Measurements from ENCODE around the gene APOM.

Gene APOM

DNA sequence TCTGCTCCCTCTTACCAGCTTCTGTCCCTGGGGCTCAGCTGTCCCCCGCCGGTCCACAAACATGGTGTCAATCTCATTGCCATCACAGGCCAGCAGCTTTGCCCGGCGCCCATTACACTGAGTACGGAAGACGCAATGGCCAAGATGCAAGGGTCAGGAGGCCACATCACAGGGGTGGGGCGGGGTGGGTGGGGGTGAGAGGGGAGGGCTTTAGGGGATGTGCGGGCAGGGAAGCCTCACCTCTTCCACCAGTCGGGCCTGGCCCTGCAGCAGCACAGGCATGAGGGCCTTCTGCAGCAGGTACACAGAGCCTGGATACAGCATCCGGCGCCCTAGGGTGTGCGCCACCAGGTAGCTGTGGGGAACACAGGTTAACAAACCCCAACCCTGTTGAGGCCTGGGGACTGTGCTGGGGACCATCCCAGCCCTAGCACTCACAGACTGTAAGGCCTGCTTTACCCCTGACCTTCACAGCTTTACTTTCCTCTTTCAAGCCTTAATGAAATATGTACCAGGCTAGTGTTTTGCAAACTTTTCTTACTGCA lies 35.9 kb downstream of the APOM start:
- H3K4me3 ChIP-seq (ENCODE audit: low read depth, low read length): no peak overlapping the region
- DNase-seq (ENCODE audit: low read depth): no peak
- TF ChIP-seq POLR2A (IDR thresholded peaks at IDR 0.05; ENCODE audit: extremely low read depth, insufficient read length) (no peak), MYC (IDR thresholded peaks at IDR 0.05; ENCODE audit: low read depth, low read length) (no peak)
- TF ChIP-seq, protein P1, sequence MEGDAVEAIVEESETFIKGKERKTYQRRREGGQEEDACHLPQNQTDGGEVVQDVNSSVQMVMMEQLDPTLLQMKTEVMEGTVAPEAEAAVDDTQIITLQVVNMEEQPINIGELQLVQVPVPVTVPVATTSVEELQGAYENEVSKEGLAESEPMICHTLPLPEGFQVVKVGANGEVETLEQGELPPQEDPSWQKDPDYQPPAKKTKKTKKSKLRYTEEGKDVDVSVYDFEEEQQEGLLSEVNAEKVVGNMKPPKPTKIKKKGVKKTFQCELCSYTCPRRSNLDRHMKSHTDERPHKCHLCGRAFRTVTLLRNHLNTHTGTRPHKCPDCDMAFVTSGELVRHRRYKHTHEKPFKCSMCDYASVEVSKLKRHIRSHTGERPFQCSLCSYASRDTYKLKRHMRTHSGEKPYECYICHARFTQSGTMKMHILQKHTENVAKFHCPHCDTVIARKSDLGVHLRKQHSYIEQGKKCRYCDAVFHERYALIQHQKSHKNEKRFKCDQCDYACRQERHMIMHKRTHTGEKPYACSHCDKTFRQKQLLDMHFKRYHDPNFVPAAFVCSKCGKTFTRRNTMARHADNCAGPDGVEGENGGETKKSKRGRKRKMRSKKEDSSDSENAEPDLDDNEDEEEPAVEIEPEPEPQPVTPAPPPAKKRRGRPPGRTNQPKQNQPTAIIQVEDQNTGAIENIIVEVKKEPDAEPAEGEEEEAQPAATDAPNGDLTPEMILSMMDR (IDR thresholded peaks at IDR 0.05; ENCODE audit: low read depth, low read length): no peak
- TF ChIP-seq, protein P2, sequence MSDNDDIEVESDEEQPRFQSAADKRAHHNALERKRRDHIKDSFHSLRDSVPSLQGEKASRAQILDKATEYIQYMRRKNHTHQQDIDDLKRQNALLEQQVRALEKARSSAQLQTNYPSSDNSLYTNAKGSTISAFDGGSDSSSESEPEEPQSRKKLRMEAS (IDR thresholded peaks at IDR 0.05; ENCODE audit: low read depth, low read length): no peak

DNA sequence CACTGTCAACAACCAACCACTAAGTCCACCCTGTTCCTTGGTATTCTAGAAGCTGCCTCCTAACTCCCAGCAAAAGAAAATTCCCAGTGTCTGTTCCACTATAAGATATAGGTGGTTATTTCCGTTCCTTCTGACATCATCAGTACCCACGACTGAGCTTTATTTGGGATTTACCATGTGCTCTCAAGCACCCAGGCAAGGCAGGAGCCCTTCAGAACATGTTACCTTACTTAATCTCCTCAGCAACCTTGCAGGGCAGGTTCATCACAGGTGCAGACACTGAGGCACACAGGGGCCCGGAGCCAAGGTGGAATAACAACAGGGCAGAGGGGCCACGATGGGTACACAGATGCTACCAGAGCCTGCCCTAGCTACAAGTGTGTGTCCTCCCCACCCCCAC lies 36.7 kb downstream of the APOM start:
- TF ChIP-seq MYC (IDR thresholded peaks at IDR 0.05; ENCODE audit: low read depth, low read length): no peak
- TF ChIP-seq, protein P1 (IDR thresholded peaks at IDR 0.05; ENCODE audit: low read depth, low read length): no peak
- TF ChIP-seq, protein P2 (IDR thresholded peaks at IDR 0.05; ENCODE audit: low read depth, low read length): no peak
- no peak for TF ChIP-seq POLR2A (IDR thresholded peaks at IDR 0.05; ENCODE audit: extremely low read depth, insufficient read length)
- no peak for DNase-seq (ENCODE audit: low read depth)
- H3K4me3 ChIP-seq (ENCODE audit: low read depth, low read length): no peak overlapping the region

DNA sequence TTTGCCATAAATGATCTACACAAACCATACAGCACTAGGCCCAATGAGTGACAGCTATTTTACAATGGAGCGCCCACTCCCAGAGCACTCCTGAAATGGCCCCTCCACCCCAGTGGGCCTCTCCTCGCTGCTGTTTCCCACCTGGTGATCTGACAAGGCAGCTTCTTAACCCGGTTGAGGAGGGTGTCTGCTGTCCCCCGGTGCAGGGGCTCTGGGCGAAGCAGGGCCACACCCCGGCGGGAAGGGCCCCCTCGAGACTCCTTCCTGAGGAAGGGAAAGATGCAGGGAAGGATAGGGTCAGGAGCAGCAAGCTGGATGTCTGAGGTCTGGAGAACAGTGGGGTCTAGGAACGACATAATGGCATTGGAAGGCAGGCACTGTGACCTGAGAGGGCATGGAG lies 37.2 kb downstream of the APOM start:
- DNase-seq (ENCODE audit: low read depth): no peak
- TF ChIP-seq, protein P1 (IDR thresholded peaks at IDR 0.05; ENCODE audit: low read depth, low read length): no peak
- TF ChIP-seq MYC (IDR thresholded peaks at IDR 0.05; ENCODE audit: low read depth, low read length) (no peak), POLR2A (IDR thresholded peaks at IDR 0.05; ENCODE audit: extremely low read depth, insufficient read length) (no peak)
- TF ChIP-seq, protein P2 (IDR thresholded peaks at IDR 0.05; ENCODE audit: low read depth, low read length): no peak
- H3K4me3 ChIP-seq (ENCODE audit: low read depth, low read length): no peak overlapping the region

DNA sequence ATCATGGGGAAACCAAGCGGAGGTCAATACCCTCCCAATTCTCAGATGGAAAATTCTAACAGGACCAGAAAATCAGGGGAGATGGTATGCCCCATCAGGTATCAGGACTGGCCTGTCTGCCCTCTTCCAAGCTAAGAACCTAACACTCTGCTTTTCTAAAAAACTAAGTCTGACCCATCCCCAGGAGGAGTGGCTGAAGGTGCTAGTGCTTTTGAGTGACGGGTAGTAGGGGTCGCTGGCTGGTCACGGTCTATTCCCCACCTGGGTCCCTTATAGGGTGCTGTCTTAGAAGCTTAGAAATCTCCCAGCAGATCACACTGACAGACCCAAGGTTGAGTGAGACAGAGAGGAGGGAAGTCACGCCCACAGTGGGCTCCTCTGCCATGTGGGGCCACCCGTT lies 37.8 kb downstream of the APOM start:
- TF ChIP-seq, protein P2 (IDR thresholded peaks at IDR 0.05; ENCODE audit: low read depth, low read length): no peak
- TF ChIP-seq MYC (IDR thresholded peaks at IDR 0.05; ENCODE audit: low read depth, low read length) (no peak), POLR2A (IDR thresholded peaks at IDR 0.05; ENCODE audit: extremely low read depth, insufficient read length) (no peak)
- TF ChIP-seq, protein P1 (IDR thresholded peaks at IDR 0.05; ENCODE audit: low read depth, low read length): no peak
- no peak for DNase-seq (ENCODE audit: low read depth)
- no peak overlapping the region for H3K4me3 ChIP-seq (ENCODE audit: low read depth, low read length)

DNA sequence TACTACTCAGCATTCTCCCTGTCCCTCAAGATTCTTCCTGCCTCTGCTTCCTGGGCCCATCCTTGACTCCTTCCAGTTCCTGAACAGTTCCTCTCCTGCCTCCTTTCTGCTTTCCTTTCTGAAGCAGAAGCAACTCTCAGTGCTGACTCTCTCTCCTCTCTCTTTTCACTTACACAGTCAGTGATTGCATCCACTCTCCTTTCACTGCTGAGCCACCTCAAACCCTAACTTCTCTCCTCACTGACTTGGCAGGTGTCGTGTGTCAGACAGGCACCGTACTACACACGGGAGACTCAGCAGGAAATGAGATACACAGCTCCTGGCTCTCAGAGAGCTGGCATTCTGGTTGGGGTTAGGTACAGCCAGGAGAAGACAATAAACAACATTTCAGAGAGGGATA lies 41.9 kb downstream of the APOM start:
- no peak for DNase-seq (ENCODE audit: low read depth)
- TF ChIP-seq, protein P1 (IDR thresholded peaks at IDR 0.05; ENCODE audit: low read depth, low read length): no peak
- no peak for TF ChIP-seq POLR2A (IDR thresholded peaks at IDR 0.05; ENCODE audit: extremely low read depth, insufficient read length)
- no peak for TF ChIP-seq MYC (IDR thresholded peaks at IDR 0.05; ENCODE audit: low read depth, low read length)
- TF ChIP-seq, protein P2 (IDR thresholded peaks at IDR 0.05; ENCODE audit: low read depth, low read length): no peak
- H3K4me3 ChIP-seq (ENCODE audit: low read depth, low read length): no peak overlapping the region
